IPS-18c (cell line): ENCODE measurements around the gene CT45A10.
"Not testable (repeated sequence)": the region's sequence is repeated elsewhere in the genome, so short reads cannot be mapped to it uniquely, and the experiment has no call there.

Experiments used
- H3K4me3 ChIP-seq: 2 replicates; pipeline ENCODE4 v1.7.0; 2013; ENCODE audit warnings: low read depth, mild to moderate bottlenecking, low read length, moderate library complexity; ENCODE audit not compliant: insufficient read depth
- H3K9me3 ChIP-seq: one replicate; pipeline ENCODE4 v1.6.1; 2013; ENCODE audit warnings: mild to moderate bottlenecking, low read length, moderate library complexity; ENCODE audit not compliant: control insufficient read depth, insufficient read depth

The CT45A10 gene, protein sequence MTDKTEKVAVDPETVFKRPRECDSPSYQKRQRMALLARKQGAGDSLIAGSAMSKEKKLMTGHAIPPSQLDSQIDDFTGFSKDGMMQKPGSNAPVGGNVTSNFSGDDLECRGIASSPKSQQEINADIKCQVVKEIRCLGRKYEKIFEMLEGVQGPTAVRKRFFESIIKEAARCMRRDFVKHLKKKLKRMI

DNA sequence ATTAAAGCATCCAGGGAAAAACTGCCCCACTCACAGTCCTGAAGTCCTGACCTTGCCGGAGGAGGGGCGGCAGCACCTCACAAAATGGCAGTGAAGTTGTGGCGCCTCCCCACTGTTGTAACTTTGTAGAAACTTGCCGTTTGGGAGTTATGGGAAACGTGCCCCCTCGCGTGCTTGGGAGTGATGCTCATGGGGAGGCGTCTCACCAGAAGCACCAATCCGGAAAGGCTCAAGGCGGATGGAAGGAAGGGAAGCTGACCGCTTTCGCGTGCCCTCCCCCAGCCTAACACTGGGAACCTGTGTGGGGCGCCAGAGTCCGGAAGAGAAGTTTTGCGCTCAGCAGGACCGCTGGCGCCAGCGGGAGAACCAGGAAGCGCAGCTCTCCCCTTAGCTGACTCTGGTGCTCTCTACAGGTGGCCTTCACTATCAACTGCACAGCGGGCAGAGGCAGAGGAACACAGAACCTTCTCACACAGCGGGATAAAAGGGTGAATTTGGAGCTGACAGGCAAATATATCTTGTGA is at the start of gene CT45A10, which contains the start of gene SAGE1:
Gene CT45A10, minus strand, starts transcription at position 151 of the 524 bp plus-strand sequence. CDS start 8,100 bp downstream, outside the sequence.
Gene SAGE1, plus strand, starts transcription at position 423 of the 524 bp plus-strand sequence. CDS start 2,527 bp downstream, outside the sequence.
- Histone ChIP-seq H3K9me3 (peaks cover 17% of the 10 kb centered on the region), H3K4me3 (no peak within 1 kb of the TSS)

GRCh38 chrX:135931644-135932487 is 38.6 kb upstream of the CT45A10 start:
- H3K4me3 ChIP-seq, result no peak overlapping the region
- H3K9me3 ChIP-seq, result peaks cover 10% of the 10 kb centered on the region

- no peak overlapping the region for H3K4me3 ChIP-seq
- peaks cover 8% of the 10 kb centered on the region for H3K9me3 ChIP-seq
Measured at GRCh38 chrX:135927897-135928296, 34.7 kb upstream of the CT45A10 start.

- H3K9me3 ChIP-seq, result peaks cover 2% of the 10 kb centered on the region
Measured at GRCh38 chrX:135923353-135923752, 30.1 kb upstream of the CT45A10 start.

GRCh38 chrX:135920516-135920915 is 27.3 kb upstream of the CT45A10 start:
- not testable (repeated sequence) for H3K9me3 ChIP-seq, H3K4me3 ChIP-seq

More at GRCh38 chrX:135923353-135923752, 30.1 kb upstream of the CT45A10 start:
- no peak overlapping the region for H3K4me3 ChIP-seq

DNA sequence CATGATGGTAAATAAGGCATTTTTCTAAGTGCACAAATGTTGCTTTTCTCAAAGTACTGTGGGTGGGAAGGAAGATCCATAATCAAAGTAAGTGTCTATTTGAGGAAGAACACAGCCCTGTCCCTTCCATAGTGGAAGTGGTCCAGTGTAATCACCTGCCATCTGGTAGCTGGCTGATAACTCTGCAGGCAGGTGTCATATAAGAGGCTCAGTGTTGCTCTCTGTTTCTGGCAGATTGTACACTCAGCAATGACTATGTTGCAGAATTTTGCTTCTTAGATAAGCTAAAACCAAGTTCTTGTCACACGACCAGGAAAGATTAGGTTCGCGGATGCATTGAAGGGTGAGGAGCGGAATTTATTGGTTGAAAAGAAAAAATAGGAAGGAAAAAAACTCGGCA is 21.2 kb upstream of the CT45A10 start:
- no peak overlapping the region for H3K4me3 ChIP-seq
- peaks cover 6% of the 10 kb centered on the region for H3K9me3 ChIP-seq

DNA sequence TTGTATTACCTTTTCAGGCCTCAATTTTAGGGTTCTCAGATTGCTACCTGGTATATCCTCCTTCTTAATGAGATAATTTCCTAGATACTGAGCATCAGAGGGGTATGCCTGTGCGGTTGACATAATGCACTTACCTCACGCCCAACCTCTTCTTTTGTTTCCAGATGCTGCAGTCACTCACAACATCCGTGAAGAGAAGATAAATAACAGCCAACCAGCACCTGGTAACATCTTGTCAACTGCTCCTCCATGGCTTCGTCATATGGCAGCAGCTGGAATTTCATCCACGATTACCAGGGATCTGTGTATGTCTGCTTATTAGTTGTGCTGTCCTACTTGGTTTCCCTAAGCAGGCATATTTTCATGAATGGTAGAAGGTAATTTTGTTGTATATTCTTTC is 17.0 kb upstream of the CT45A10 start:
- Histone ChIP-seq H3K4me3 (no peak overlapping the region), H3K9me3 (peaks cover 7% of the 10 kb centered on the region)

DNA sequence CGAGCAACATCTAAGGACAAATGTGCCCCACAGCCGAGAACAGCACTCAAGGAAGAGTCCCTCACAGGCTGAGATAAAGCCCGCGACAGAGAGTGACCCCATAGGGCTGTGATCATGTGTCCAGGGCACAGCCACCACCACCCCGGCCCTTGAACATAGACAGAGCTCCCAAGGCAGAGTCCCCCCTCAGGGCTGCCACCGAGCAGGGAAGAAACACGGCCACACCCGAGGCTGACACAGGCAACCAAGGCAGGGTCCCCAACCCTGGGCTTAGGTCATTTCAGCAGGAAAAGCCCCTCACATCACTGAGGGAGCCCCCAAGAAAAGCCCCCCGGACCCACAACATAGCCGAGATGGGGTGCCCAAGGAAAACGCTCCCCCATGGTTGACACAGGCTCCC is 463 bp downstream of the CT45A10 start:
- Histone ChIP-seq H3K9me3 (peaks cover 17% of the 10 kb centered on the region), H3K4me3 (no peak overlapping the region)

- Histone ChIP-seq H3K9me3 (peaks cover 17% of the 10 kb centered on the region), H3K4me3 (no peak overlapping the region)
Measured at GRCh38 chrX:135890087-135890585, 3.1 kb downstream of the CT45A10 start.

- not testable (repeated sequence) for H3K4me3 ChIP-seq
- peaks cover 17% of the 10 kb centered on the region for H3K9me3 ChIP-seq
Measured at GRCh38 chrX:135888976-135889375, 4.3 kb downstream of the CT45A10 start.

DNA sequence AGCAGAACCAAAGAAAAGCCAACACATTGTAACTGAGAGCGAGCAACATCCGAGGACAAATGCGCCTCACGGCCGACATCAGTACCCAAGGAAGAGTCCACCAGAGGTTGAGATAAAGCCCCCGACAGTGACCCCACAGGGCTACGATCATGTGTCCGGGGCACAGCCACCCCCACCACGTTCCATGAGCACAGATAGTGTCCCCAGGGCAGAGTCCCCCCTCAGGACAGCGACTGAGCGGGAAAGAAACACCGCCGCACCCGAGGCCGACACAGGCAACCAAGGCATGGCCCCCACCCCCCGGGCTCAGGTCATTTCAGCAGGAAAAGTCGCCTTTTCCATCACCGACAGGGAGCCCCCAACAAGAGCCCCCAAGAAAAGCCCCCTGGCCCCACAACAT is 5.0 kb downstream of the CT45A10 start:
- H3K9me3 ChIP-seq, result peaks cover 16% of the 10 kb centered on the region
- H3K4me3 ChIP-seq, result not testable (repeated sequence)

DNA sequence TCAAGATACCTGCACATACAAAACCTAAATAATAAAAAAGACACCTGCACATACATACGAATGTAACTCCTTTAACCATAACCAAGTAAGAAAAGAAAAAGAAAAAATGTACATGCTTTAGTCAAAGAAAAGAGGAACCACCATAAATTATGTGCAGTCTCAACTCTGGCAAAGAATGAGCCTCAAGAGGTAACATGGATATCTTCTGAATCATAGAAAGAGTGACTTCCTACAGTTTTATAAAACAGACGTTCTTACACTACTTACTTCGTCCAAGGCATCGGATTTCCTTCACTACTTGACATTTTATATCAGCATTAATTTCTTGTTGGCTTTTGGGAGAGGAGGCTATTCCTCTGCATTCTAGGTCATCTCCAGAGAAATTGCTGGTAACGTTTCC is 10.5 kb downstream of the CT45A10 start:
- not testable (repeated sequence) for H3K4me3 ChIP-seq, H3K9me3 ChIP-seq

DNA sequence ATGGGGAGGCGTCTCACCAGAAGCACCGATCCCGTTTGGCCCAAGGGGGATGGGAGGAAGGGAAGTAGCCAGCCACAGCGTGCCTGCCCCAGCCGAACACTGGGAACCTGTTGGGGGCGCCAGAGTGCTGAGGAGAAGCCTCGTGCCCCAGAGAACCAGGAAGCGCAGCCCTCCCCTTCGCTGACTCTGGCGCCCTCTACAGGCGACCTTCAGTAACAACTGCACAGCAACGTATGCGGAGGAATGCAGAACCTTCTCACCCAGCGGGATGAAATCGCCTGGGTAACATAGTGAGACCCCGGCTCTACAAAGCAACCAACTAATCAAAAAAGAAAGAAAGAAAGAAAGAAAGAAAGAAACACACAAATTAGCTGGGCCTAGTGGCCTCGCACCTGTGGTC is 21.5 kb downstream of the CT45A10 start, which contains the start of gene CT45A9:
Gene CT45A9, minus strand, starts transcription at position 101 of the 400 bp plus-strand sequence. CDS start 3,751 bp downstream, outside the sequence.
- not testable (repeated sequence) for H3K4me3 ChIP-seq, H3K9me3 ChIP-seq

DNA sequence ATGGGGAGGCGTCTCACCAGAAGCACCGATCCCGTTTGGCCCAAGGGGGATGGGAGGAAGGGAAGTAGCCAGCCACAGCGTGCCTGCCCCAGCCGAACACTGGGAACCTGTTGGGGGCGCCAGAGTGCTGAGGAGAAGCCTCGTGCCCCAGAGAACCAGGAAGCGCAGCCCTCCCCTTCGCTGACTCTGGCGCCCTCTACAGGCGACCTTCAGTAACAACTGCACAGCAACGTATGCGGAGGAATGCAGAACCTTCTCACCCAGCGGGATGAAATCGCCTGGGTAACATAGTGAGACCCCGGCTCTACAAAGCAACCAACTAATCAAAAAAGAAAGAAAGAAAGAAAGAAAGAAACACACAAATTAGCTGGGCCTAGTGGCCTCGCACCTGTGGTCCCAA is 38.8 kb downstream of the CT45A10 start, which contains the start of gene CT45A8:
Gene CT45A8, minus strand, starts transcription at position 101 of the 400 bp plus-strand sequence. CDS start 3,755 bp downstream, outside the sequence.
- H3K4me3 ChIP-seq, result not testable (repeated sequence)

DNA sequence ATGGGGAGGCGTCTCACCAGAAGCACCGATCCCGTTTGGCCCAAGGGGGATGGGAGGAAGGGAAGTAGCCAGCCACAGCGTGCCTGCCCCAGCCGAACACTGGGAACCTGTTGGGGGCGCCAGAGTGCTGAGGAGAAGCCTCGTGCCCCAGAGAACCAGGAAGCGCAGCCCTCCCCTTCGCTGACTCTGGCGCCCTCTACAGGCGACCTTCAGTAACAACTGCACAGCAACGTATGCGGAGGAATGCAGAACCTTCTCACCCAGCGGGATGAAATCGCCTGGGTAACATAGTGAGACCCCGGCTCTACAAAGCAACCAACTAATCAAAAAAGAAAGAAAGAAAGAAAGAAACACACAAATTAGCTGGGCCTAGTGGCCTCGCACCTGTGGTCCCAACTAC is 56.1 kb downstream of the CT45A10 start, which contains the start of gene CT45A7:
Gene CT45A7, minus strand, starts transcription at position 101 of the 400 bp plus-strand sequence. CDS start 3,747 bp downstream, outside the sequence.
- H3K4me3 ChIP-seq, H3K9me3 ChIP-seq: not testable (repeated sequence)

More for the DNA sequence above, 38.8 kb downstream of the CT45A10 start, which contains the start of gene CT45A8:
- not testable (repeated sequence) for H3K9me3 ChIP-seq
